ENCODE data around the gene KLF1. TPM values are rescaled to one million over a fixed set of nuclear protein-coding genes. Genes with fewer than 3 reads are reported as not detected.

The KLF1 gene
- total and polyA plus RNA-seq, 2 of the 13 experiments (the other 11 are each of a cell fraction or from before 2014, with no cell fraction given) = not detected

DNA sequence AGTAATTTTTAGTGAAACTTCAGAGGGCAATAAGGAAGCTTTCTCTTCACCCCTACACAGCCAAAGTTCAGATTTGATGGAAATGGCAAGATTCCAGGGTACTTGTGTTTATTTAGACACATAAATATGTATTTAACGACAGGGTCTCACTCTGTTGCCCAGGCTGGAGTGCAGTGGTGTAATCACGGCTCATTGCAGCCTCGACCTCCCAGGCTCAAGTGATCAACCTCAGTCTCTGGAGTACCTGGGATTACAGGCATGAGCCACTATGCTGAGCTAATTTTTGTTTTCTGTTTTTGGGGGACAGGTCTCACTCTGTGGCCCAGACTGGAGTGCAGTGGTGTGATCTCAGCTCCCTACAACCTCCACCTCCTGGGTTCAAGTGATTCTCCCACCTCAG lies 34.0 kb upstream of the KLF1 start:
- Histone ChIP-seq H3K9ac (ENCODE audit: insufficient read depth, low read depth, low read length) (no peak overlapping the region), H3K36me3 (replicated peaks in 1 of 2; ENCODE audit: control insufficient read depth in 1 of 2, insufficient read depth in 2 of 2, low read length in 2 of 2) (peaks cover 17 to 27% of the 10 kb centered on the region in 2 experiments), H3K27me3 (ENCODE audit: control insufficient read depth in 1 of 2, insufficient read depth in 2 of 2, low read length in 2 of 2) (no peaks in the 10 kb centered on the region; a peak in 1 of 5 replicates), H3K79me2 (ENCODE audit: insufficient read depth, low read length) (no peaks in the 10 kb centered on the region), H2AFZ (ENCODE audit: low read length) (no peak overlapping the region), H3K4me3 (replicated peaks in 1 of 3; ENCODE audit: insufficient read depth in 1 of 3, low read depth in 2 of 3, low read length in 3 of 3) (no peak overlapping the region), H3K27ac (ENCODE audit: extremely low read length, insufficient read depth, low read length) (no peak overlapping the region), H3K9me3 (ENCODE audit: low read length) (no peaks in the 10 kb centered on the region), H3K4me2 (ENCODE audit: low read depth, low read length) (no peak overlapping the region), H3K4me1 (ENCODE audit: insufficient read depth, low read length) (no peaks in the 10 kb centered on the region), H4K20me1 (ENCODE audit: insufficient read depth, low read length) (no peaks in the 10 kb centered on the region)
- POLR2A ChIA-PET = interaction anchor here (0.6 to 2.5 kb wide), 6 partner anchors 8 to 30 kb away, joined by 3 to 12 read pairs (median 6); partner anchors contain the start of genes FARSA, GCDH and RAD23A
- FAIRE-seq (no peak), DNase-seq (ENCODE audit: low spot score) (no peak), ATAC-seq (no peak)
- in situ Hi-C loops (cut with HindIII; ENCODE audit: extremely low pct_ligation_motif_present, low pct_unique_long_range_greater_than_20kb) (no loop called here), intact Hi-C loops (cut with micrococcal nuclease; ENCODE audit: unreplicated experiment) (no loop called here)
- TF ChIP-seq POLR2G (IDR thresholded peaks at IDR 0.05; ENCODE audit: low read depth, low read length) (peak; percentile 41; the same call in 1 of the 2 replicates), ZNF383 (CRISPR knock-in tag; IDR thresholded peaks at IDR 0.05; ENCODE audit: borderline replicate concordance) (no peak)
- WGBS (ENCODE audit: low lambda C conversion rate) = 74% methylated on average over 3 of the region's 3 CpGs
- no TSS peak for BruUV-seq (replicated peaks)
- CTCF ChIA-PET (ENCODE audit: low intra/inter-chr PET ratio, low total read pairs) = no interaction called here

DNA sequence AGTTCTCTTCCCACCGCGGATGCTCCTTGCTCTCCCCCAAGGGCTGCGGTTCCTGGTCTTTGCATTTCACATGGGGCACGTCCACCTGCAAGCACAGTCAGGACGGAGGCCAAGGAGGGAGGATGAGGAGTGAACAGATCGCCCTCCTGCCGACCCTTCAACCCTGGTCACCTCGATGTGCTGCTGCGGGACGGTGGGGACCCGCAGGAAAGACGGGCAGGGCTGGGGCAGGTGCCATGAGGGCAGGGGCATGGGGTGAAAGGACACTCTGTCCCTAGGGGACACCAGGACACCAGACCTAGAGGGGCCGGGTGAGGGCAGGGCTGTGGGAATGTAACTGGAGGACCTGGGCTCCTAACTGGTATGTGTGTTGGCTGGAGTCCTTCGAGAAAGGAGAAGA lies 31.3 kb upstream of the KLF1 start:
- CTCF ChIA-PET (ENCODE audit: low intra/inter-chr PET ratio, low total read pairs) = no interaction called here
- no peak for FAIRE-seq
- in situ Hi-C loops (cut with HindIII; ENCODE audit: extremely low pct_ligation_motif_present, low pct_unique_long_range_greater_than_20kb) (no loop called here), intact Hi-C loops (cut with micrococcal nuclease; ENCODE audit: unreplicated experiment) (no loop called here)
- H3K4me2 ChIP-seq (ENCODE audit: low read depth, low read length) = no peak overlapping the region
- H3K27me3 ChIP-seq (ENCODE audit: control insufficient read depth in 1 of 2, insufficient read depth in 2 of 2, low read length in 2 of 2) = no peaks in the 10 kb centered on the region
- H3K4me1 ChIP-seq (ENCODE audit: insufficient read depth, low read length) = peaks cover 12% of the 10 kb centered on the region
- peaks cover 8 to 10% of the 10 kb centered on the region in 2 experiments; a peak in 3 of 5 replicates for H3K36me3 ChIP-seq (replicated peaks in 1 of 2; ENCODE audit: control insufficient read depth in 1 of 2, insufficient read depth in 2 of 2, low read length in 2 of 2)
- H3K9me3 ChIP-seq (ENCODE audit: low read length) = no peaks in the 10 kb centered on the region
- BruUV-seq (replicated peaks) = no TSS peak
- H4K20me1 ChIP-seq (ENCODE audit: insufficient read depth, low read length) = no peaks in the 10 kb centered on the region
- peak; percentile 16; the same call in 1 of the 3 replicates for ATAC-seq
- H2AFZ ChIP-seq (ENCODE audit: low read length) = no peak overlapping the region
- POLR2A ChIA-PET = interaction anchor here (1.1 kb wide), 1 partner anchor 11 kb away, joined by 3 read pairs; no protein-coding TSS in a partner anchor
- TF ChIP-seq, protein P1, sequence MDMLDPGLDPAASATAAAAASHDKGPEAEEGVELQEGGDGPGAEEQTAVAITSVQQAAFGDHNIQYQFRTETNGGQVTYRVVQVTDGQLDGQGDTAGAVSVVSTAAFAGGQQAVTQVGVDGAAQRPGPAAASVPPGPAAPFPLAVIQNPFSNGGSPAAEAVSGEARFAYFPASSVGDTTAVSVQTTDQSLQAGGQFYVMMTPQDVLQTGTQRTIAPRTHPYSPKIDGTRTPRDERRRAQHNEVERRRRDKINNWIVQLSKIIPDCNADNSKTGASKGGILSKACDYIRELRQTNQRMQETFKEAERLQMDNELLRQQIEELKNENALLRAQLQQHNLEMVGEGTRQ (IDR thresholded peaks at IDR 0.05; ENCODE audit: low read depth, low read length) = no peak
- TF ChIP-seq, protein P1 (CRISPR knock-in tag; IDR thresholded peaks at IDR 0.05; ENCODE audit: borderline replicate concordance) = no peak
- no peak for TF ChIP-seq NR2F1 (CRISPR knock-in tag; IDR thresholded peaks at IDR 0.05)
- no peak for TF ChIP-seq SRSF9 (IDR thresholded peaks at IDR 0.05; ENCODE audit: borderline replicate concordance, insufficient read depth, low read depth, low read length, poor library complexity, severe bottlenecking)
- TF ChIP-seq AGO2 (optimal IDR thresholded peaks at IDR 0.05; ENCODE audit: low read depth, low read length) = peak; percentile 42
- no peak overlapping the region for H3K4me3 ChIP-seq (replicated peaks in 1 of 3; ENCODE audit: insufficient read depth in 1 of 3, low read depth in 2 of 3, low read length in 3 of 3)
- no peak for DNase-seq (ENCODE audit: low spot score)
- no peaks in the 10 kb centered on the region for H3K79me2 ChIP-seq (ENCODE audit: insufficient read depth, low read length)
- H3K27ac ChIP-seq (ENCODE audit: extremely low read length, insufficient read depth, low read length) = no peak overlapping the region
- 89% methylated on average over 14 of the region's 14 CpGs for WGBS (ENCODE audit: low lambda C conversion rate)
- no peak overlapping the region for H3K9ac ChIP-seq (ENCODE audit: insufficient read depth, low read depth, low read length)
